SK-N-SH (cell line): ENCODE measurements around the gene SPINT1.

Experiments used
- CHD2 ChIP-seq: fragments of 150-350 bp; IDR thresholded peaks from 2 replicates; pipeline ENCODE4 v1.6.1; 2018; ENCODE audit warnings: low read length; ENCODE audit not compliant: partially characterized antibody
- CTCF ChIP-seq: fragments of 200-600 bp; sonication (generic); IDR thresholded peaks from 2 replicates; pipeline ENCODE4 v1.6.1; 2017; ENCODE audit warnings: antibody characterized with exemption, mild to moderate bottlenecking, moderate library complexity
- MAX ChIP-seq: IDR thresholded peaks from 2 replicates; pipeline ENCODE4 v1.4.0; 2012; ENCODE audit warnings: low read depth
- MXI1 ChIP-seq: IDR thresholded peaks from 2 replicates; pipeline ENCODE4 v1.6.1; 2012; ENCODE audit warnings: mild to moderate bottlenecking, low read depth, low read length, improper control_type of control experiment

GRCh38 chr15:40877694-40878093, 33.8 kb downstream of the SPINT1 start:
- TF ChIP-seq MXI1 (no peak), MAX (no peak), CTCF (no peak), CHD2 (no peak)
